DOHH2 (cell line): ENCODE data around the gene FZD4.

Experiments
- CTCF ChIP-seq: fragments of 200-600 bp; sonication (generic); IDR thresholded peaks from one replicate; pipeline ENCODE4 v1.5.1; 2014; ENCODE audit warnings: antibody characterized with exemption, mild to moderate bottlenecking, low read depth, low read length; ENCODE audit not compliant: poor library complexity, severe bottlenecking
- EZH2phosphoT487 ChIP-seq: fragments of 200-600 bp; sonication (generic); IDR thresholded peaks from 2 replicates; pipeline ENCODE4 v1.6.1; 2017; ENCODE audit warnings: borderline replicate concordance, mild to moderate bottlenecking, antibody characterized with exemption, low read length, moderate library complexity, mixed read lengths

- TF ChIP-seq CTCF = no peak
- no peak for TF ChIP-seq EZH2phosphoT487
These were observed 33.0 kb downstream of the FZD4 start for GRCh38 chr11:86922225-86922624.
